ENCODE data around the gene MFSD12.
"Not testable (repeated sequence)": the region's sequence is repeated elsewhere in the genome, so short reads cannot be mapped to it uniquely, and the experiment has no call there.

The MFSD12 gene

GRCh38 chr19:3530389-3530788, 27.0 kb downstream of the MFSD12 start:
- POLR2A ChIA-PET, result no interaction called here
- no peak for TF ChIP-seq CTCF (IDR thresholded peaks at IDR 0.05; ENCODE audit: control extremely low read depth, extremely low read depth, low read depth, missing control alignments)
- CTCF ChIA-PET, result interaction anchor here (1.2 kb wide), 1 partner anchor 16 kb away, joined by 3 read pairs; no protein-coding TSS in a partner anchor
- DNase-seq (ENCODE audit: extremely low spot score), result no peak

- DNase-seq (ENCODE audit: extremely low spot score); POLR2A ChIA-PET; CTCF ChIA-PET: not testable (repeated sequence)
Observed at GRCh38 chr19:3529299-3529698, 28.1 kb downstream of the MFSD12 start.

GRCh38 chr19:3528539-3529211, 28.7 kb downstream of the MFSD12 start:
- ChIA-PET POLR2A (no interaction called here), CTCF (no interaction called here)
- no peak for DNase-seq (ENCODE audit: extremely low spot score)
- TF ChIP-seq CTCF (IDR thresholded peaks at IDR 0.05; ENCODE audit: control extremely low read depth, extremely low read depth, low read depth, missing control alignments), result no peak

- no peak for TF ChIP-seq CTCF (IDR thresholded peaks at IDR 0.05; ENCODE audit: control extremely low read depth, extremely low read depth, low read depth, missing control alignments)
- DNase-seq (ENCODE audit: extremely low spot score), result no peak
- ChIA-PET CTCF (interaction anchor here (1.7 kb wide), 1 partner anchor 14 kb away, joined by 6 read pairs; no protein-coding TSS in a partner anchor), POLR2A (no interaction called here)
Observed at GRCh38 chr19:3528080-3528479, 29.3 kb downstream of the MFSD12 start.

- no peak for DNase-seq (ENCODE audit: extremely low spot score)
- POLR2A ChIA-PET, result interaction anchor here (0.6 kb wide), 1 partner anchor 27 kb away, joined by 3 read pairs; no protein-coding TSS in a partner anchor
- no peak for TF ChIP-seq CTCF (IDR thresholded peaks at IDR 0.05; ENCODE audit: control extremely low read depth, extremely low read depth, low read depth, missing control alignments)
- CTCF ChIA-PET, result interaction anchor here (1.0 to 1.7 kb wide), 2 partner anchors 9 to 15 kb away, joined by 3 to 6 read pairs; no protein-coding TSS in a partner anchor
Observed at GRCh38 chr19:3527238-3527910, 30.0 kb downstream of the MFSD12 start.

GRCh38 chr19:3526507-3527237, 30.7 kb downstream of the MFSD12 start:
- DNase-seq (ENCODE audit: extremely low spot score), result no peak
- ChIA-PET CTCF (interaction anchor here (1.0 to 1.7 kb wide), 2 partner anchors 8 to 15 kb away, joined by 3 to 6 read pairs; no protein-coding TSS in a partner anchor), POLR2A (interaction anchor here (0.6 kb wide), 1 partner anchor 28 kb away, joined by 3 read pairs; no protein-coding TSS in a partner anchor)
- no peak for TF ChIP-seq CTCF (IDR thresholded peaks at IDR 0.05; ENCODE audit: control extremely low read depth, extremely low read depth, low read depth, missing control alignments)

Data from GM10248 (cell line).